GM23338 (cell line): Measurements from ENCODE around the gene CYB5R4. TPM values are rescaled to one million over a fixed set of nuclear protein-coding genes. Genes with fewer than 3 reads are reported as not detected.

Experiments
- ATAC-seq: fragments of 200-7000 bp; cut with Tn5 transposase; 3 replicates; pipeline ENCODE4 v1.9.1; 2020
- DNase-seq: peaks from one replicate; pipeline ENCODE4 v3.0.0-alpha.2; 2015; ENCODE audit warnings: low spot score
- H2AFZ ChIP-seq: fragments of 200-600 bp; sonication (generic); 2 replicates; pipeline ENCODE4 v1.8.0; 2016; ENCODE audit warnings: antibody characterized with exemption, mild to moderate bottlenecking, moderate library complexity
- H3F3A ChIP-seq: fragments of 200-600 bp; sonication (generic); replicated peaks from 2 replicates; pipeline ENCODE4 v1.8.0; 2017; ENCODE audit warnings: antibody characterized with exemption, mixed run types, low read depth
- H3K27ac ChIP-seq: fragments of 200-600 bp; sonication (generic); 2 replicates; pipeline ENCODE4 v1.6.1; 2016; ENCODE audit warnings: low read depth
- H3K27me3 ChIP-seq: fragments of 200-600 bp; sonication (generic); 2 replicates; pipeline ENCODE4 v1.8.0; 2016; ENCODE audit warnings: mild to moderate bottlenecking, mixed run types, moderate library complexity; ENCODE audit not compliant: insufficient read depth
- H3K36me3 ChIP-seq: fragments of 200-600 bp; sonication (generic); 2 replicates; pipeline ENCODE4 v1.8.0; 2016; ENCODE audit warnings: mild to moderate bottlenecking; ENCODE audit not compliant: insufficient read depth
- H3K4me1 ChIP-seq: fragments of 200-600 bp; sonication (generic); 2 replicates; pipeline ENCODE4 v1.8.0; 2016; ENCODE audit warnings: mild to moderate bottlenecking, moderate library complexity; ENCODE audit not compliant: insufficient read depth
- H3K4me2 ChIP-seq: fragments of 200-600 bp; sonication (generic); 2 replicates; pipeline ENCODE4 v1.7.1; 2017; ENCODE audit warnings: mixed run types
- H3K4me3 ChIP-seq: fragments of 200-600 bp; sonication (generic); 2 replicates; pipeline ENCODE4 v1.6.1; 2016; ENCODE audit warnings: mixed run types
- H3K79me2 ChIP-seq: fragments of 200-600 bp; sonication (generic); replicated peaks from 2 replicates; pipeline ENCODE4 v1.8.0; 2017; ENCODE audit warnings: mild to moderate bottlenecking; ENCODE audit not compliant: insufficient read depth
- H3K9me2 ChIP-seq: fragments of 200-600 bp; sonication (generic); 2 replicates; pipeline ENCODE4 v1.8.0; 2017; ENCODE audit not compliant: insufficient read depth
- H4K20me1 ChIP-seq: fragments of 200-600 bp; sonication (generic); replicated peaks from 2 replicates; pipeline ENCODE4 v1.8.0; 2017; ENCODE audit warnings: mild to moderate bottlenecking; ENCODE audit not compliant: insufficient read depth
- H3K27ac Mint-ChIP-seq: 2 replicates; pipeline ENCODE4 v1.8.0; 2020; ENCODE audit warnings: inconsistent platforms, mild to moderate bottlenecking, moderate library complexity, mixed read lengths
- H3K27me3 Mint-ChIP-seq: 3 replicates; pipeline ENCODE4 v1.8.0; 2022; ENCODE audit warnings: low read depth, mild to moderate bottlenecking, moderate library complexity, mixed read lengths, inconsistent platforms; ENCODE audit not compliant: insufficient read depth, poor library complexity
- H3K36me3 Mint-ChIP-seq: 3 replicates; pipeline ENCODE4 v1.8.0; 2021; ENCODE audit warnings: low read depth, mild to moderate bottlenecking, inconsistent platforms, moderate library complexity, mixed read lengths
- H3K4me1 Mint-ChIP-seq: 3 replicates; pipeline ENCODE4 v1.8.0; 2020; ENCODE audit warnings: mild to moderate bottlenecking, inconsistent platforms, mixed read lengths
- H3K4me3 Mint-ChIP-seq: 3 replicates; pipeline ENCODE4 v1.8.0; 2021; ENCODE audit warnings: moderate library complexity, mild to moderate bottlenecking, inconsistent platforms, mixed read lengths
- H3K9me3 Mint-ChIP-seq: 3 replicates; pipeline ENCODE4 v1.8.0; 2020; ENCODE audit warnings: moderate library complexity, mild to moderate bottlenecking, inconsistent platforms, mixed read lengths
- CREB1 ChIP-seq: fragments of 250-450 bp; sonication (Bioruptor Pico); IDR thresholded peaks from 2 replicates; pipeline ENCODE4 v1.5.0; 2020; ENCODE audit warnings: low read depth, mild to moderate bottlenecking, moderate library complexity
- ETS1 ChIP-seq: IDR thresholded peaks from 2 replicates; pipeline ENCODE4 v1.6.1; 2016; ENCODE audit warnings: antibody characterized with exemption
- EZH2 ChIP-seq: fragments of 200-600 bp; sonication (generic); IDR thresholded peaks from one replicate; pipeline ENCODE4 v1.8.0; 2017; ENCODE audit warnings: antibody characterized with exemption, mild to moderate bottlenecking, low read depth; ENCODE audit not compliant: unreplicated experiment
- EZH2phosphoT487 ChIP-seq: fragments of 200-600 bp; sonication (generic); IDR thresholded peaks from one replicate; pipeline ENCODE4 v1.8.1; 2018; ENCODE audit warnings: antibody characterized with exemption; ENCODE audit not compliant: unreplicated experiment
- JUNB ChIP-seq: IDR thresholded peaks from one replicate; pipeline ENCODE4 v1.6.1; 2016; ENCODE audit warnings: antibody characterized with exemption; ENCODE audit not compliant: unreplicated experiment
- NANOG ChIP-seq: IDR thresholded peaks from 2 replicates; pipeline ENCODE4 v1.6.1; 2016; ENCODE audit warnings: antibody characterized with exemption, borderline replicate concordance
- POLR2AphosphoS5 ChIP-seq: IDR thresholded peaks from 2 replicates; pipeline ENCODE4 v1.6.1; 2016; ENCODE audit warnings: antibody characterized with exemption, low read depth
- REST ChIP-seq: IDR thresholded peaks from one replicate; pipeline ENCODE4 v1.6.1; 2018; ENCODE audit warnings: antibody characterized with exemption; ENCODE audit not compliant: unreplicated experiment
- STAT1 ChIP-seq: IDR thresholded peaks from one replicate; pipeline ENCODE4 v1.6.1; 2016; ENCODE audit warnings: antibody characterized with exemption; ENCODE audit not compliant: unreplicated experiment
- ZNF114 ChIP-seq: fragments of 250-450 bp; sonication (Bioruptor Pico); IDR thresholded peaks from 2 replicates; pipeline ENCODE4 v1.5.0; 2020; ENCODE audit warnings: mild to moderate bottlenecking, moderate library complexity
- ZNF331 ChIP-seq: fragments of 250-450 bp; sonication (Bioruptor Pico); IDR thresholded peaks from 2 replicates; pipeline ENCODE4 v1.5.0; 2020; ENCODE audit warnings: low read depth, mild to moderate bottlenecking, moderate library complexity
- polyA plus RNA-seq: library from polyadenylated mRNA; unstranded; fragments of >200 nt; fragmentation: Nextera tagmentation; extraction: Ambion mirVana; gene quantifications from 2 replicates; pipeline ENCODE4 v1.2.1, GENCODE V29; 2016
- total RNA-seq: library from RNA; depleted of rRNA; stranded (reverse); fragments of >200 nt; shearing (Covaris generic); gene quantifications from 2 replicates; pipeline ENCODE4 v1.2.3, GENCODE V29; 2014
- TF ChIP-seq, protein P1 (sequence below), 2 experiments: fragments of 200-600 bp in 1 of 2; sonication (generic) in 1 of 2; conservative IDR thresholded peaks; 2 replicates each; pipeline versions ENCODE4 v1.5.1 to v1.6.1; 2016 to 2017; ENCODE audit warnings: antibody characterized with exemption in 2 of 2, low read depth in 2 of 2, mild to moderate bottlenecking in 2 of 2, moderate library complexity in 1 of 2

The CYB5R4 gene
- total and polyA plus RNA-seq, 2 experiments from 2014 or later = 8.9 to 17.2 TPM

DNA sequence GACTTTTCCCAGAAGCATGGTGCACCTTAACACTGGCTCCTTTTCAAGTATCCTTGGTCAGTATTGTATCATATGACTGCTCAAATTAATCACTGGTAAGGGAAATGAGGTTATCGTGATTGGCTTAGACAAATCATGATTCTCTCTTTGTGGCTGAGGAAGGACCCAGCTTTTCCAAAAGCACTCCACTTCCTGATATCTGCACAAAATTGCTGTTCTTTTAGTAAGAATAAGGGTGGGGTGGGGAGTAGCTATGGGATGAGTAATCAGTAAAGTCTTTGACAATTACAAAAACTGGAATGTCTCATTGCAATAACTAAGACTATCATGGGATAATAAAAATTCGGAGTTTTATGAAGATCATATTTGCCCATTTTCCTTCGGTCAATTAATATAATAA is 15.3 kb upstream of the CYB5R4 start (continued):
- TF ChIP-seq REST = no peak
- no peak for TF ChIP-seq ZNF114

GRCh38 chr6:83846291-83846690 is 13.2 kb upstream of the CYB5R4 start:
- no peaks in the 10 kb centered on the region for H3K9me2 ChIP-seq
- H3K27me3 ChIP-seq = peaks cover under 1% of the 10 kb centered on the region; the same call in 1 of the 2 replicates
- H3K4me1 Mint-ChIP-seq = peaks cover 3% of the 10 kb centered on the region; the same call in 1 of the 3 replicates
- ATAC-seq (no peak), DNase-seq (no peak)
- H3F3A ChIP-seq = no peaks in the 10 kb centered on the region
- no peak overlapping the region for H3K4me2 ChIP-seq
- peaks cover 2% of the 10 kb centered on the region for H3K27me3 Mint-ChIP-seq
- peak overlapping the region; percentile 6; the same call in 1 of the 2 replicates for H2AFZ ChIP-seq
- H3K79me2 ChIP-seq = no peaks in the 10 kb centered on the region
- H3K27ac Mint-ChIP-seq = no peak overlapping the region
- H3K9me3 Mint-ChIP-seq = peaks cover 2% of the 10 kb centered on the region; the same call in 1 of the 3 replicates
- no peaks in the 10 kb centered on the region for H3K36me3 Mint-ChIP-seq
- H4K20me1 ChIP-seq = no peaks in the 10 kb centered on the region
- TF ChIP-seq ZNF331 (CRISPR knock-in tag) (no peak), ETS1 (no peak), JUNB (no peak), EZH2phosphoT487 (no peak), EZH2 (no peak), STAT1 (no peak), ZNF114 (no peak), POLR2AphosphoS5 (no peak), NANOG (no peak), CREB1 (CRISPR knock-in tag) (no peak)
- TF ChIP-seq, protein P1, sequence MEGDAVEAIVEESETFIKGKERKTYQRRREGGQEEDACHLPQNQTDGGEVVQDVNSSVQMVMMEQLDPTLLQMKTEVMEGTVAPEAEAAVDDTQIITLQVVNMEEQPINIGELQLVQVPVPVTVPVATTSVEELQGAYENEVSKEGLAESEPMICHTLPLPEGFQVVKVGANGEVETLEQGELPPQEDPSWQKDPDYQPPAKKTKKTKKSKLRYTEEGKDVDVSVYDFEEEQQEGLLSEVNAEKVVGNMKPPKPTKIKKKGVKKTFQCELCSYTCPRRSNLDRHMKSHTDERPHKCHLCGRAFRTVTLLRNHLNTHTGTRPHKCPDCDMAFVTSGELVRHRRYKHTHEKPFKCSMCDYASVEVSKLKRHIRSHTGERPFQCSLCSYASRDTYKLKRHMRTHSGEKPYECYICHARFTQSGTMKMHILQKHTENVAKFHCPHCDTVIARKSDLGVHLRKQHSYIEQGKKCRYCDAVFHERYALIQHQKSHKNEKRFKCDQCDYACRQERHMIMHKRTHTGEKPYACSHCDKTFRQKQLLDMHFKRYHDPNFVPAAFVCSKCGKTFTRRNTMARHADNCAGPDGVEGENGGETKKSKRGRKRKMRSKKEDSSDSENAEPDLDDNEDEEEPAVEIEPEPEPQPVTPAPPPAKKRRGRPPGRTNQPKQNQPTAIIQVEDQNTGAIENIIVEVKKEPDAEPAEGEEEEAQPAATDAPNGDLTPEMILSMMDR (conservative IDR thresholded peaks at IDR 0.05; ENCODE audit: low read depth in 2 of 2) = no peak
- no peaks in the 10 kb centered on the region for H3K4me1 ChIP-seq
- no peak overlapping the region for H3K27ac ChIP-seq
- no peak overlapping the region for H3K4me3 ChIP-seq
- no peaks in the 10 kb centered on the region; the same call in 1 of the 2 replicates for H3K36me3 ChIP-seq
- H3K4me3 Mint-ChIP-seq = no peak overlapping the region
